ENCODE data around the gene PROSER1. TPM values are rescaled to one million over a fixed set of nuclear protein-coding genes. Genes with fewer than 3 reads are reported as not detected.
A peak's percentile ranks its signal among the peaks of the same experiment; 100 is the strongest.

Gene PROSER1
- total RNA-seq, 1 experiment from 2014 or later = 33.5 TPM

GRCh38 chr13:39035799-39036198 is 2.1 kb downstream of the PROSER1 start:
- H3K4me1 ChIP-seq (ENCODE audit: control insufficient read depth in 1 of 2, insufficient read depth in 2 of 2, low read length in 2 of 2) = peaks cover 0 to 26% of the 10 kb centered on the region in 2 experiments; a peak in 3 of 4 replicates
- ChIA-PET POLR2A (no interaction called here), RAD21 (ENCODE audit: low non-redundant PET in 1 of 2, low total read pairs in 2 of 2, uncharacterized antibody in 2 of 2, unreplicated experiment in 2 of 2) (no interaction called here), CTCF (no interaction called here)
- H3K4me2 ChIP-seq (ENCODE audit: low read length) = peak overlapping the region; percentile 99
- no TSS peak for BruUV-seq (replicated peaks)
- H3K9me2 ChIP-seq (ENCODE audit: insufficient read depth) = no peaks in the 10 kb centered on the region
- H3K79me2 ChIP-seq (ENCODE audit: insufficient read depth, low read length) = peaks cover 71% of the 10 kb centered on the region
- H4K20me1 ChIP-seq (ENCODE audit: insufficient read depth) = no peaks in the 10 kb centered on the region
- ATAC-seq (no peak), DNase-seq (ENCODE audit: low read depth, low spot score) (no peak)
- intact Hi-C loops (cut with micrococcal nuclease) = no loop called here
- H3K9me3 ChIP-seq (ENCODE audit: control insufficient read depth in 1 of 2, insufficient read depth in 1 of 2, low read depth in 1 of 2, low read length in 2 of 2) = no peaks in the 10 kb centered on the region
- no peaks in the 10 kb centered on the region for H3K36me3 ChIP-seq (ENCODE audit: control insufficient read depth in 1 of 2, insufficient read depth in 2 of 2, low read length in 2 of 2)
- no peak overlapping the region for H2AFZ ChIP-seq (ENCODE audit: low read depth, low read length, poor library complexity, severe bottlenecking)
- H3K4me3 ChIP-seq (replicated peaks in 1 of 2; ENCODE audit: low read depth in 1 of 2, low read length in 2 of 2) = peak overlapping the region in 1 of 2 experiments; percentile 89; a peak in 1 of 4 replicates
- no peak overlapping the region for H3K9ac ChIP-seq (ENCODE audit: low read length)
- no peak for TF ChIP-seq POLR2AphosphoS5 (IDR thresholded peaks at IDR 0.05; ENCODE audit: low read depth, low read length)
- TF ChIP-seq FOSL1 (IDR thresholded peaks at IDR 0.05; ENCODE audit: low read depth) = no peak
- TF ChIP-seq ZNF274 (IDR thresholded peaks at IDR 0.05; ENCODE audit: low read depth, low read length) = no peak
- no peak for TF ChIP-seq POLR2A (IDR thresholded peaks at IDR 0.05; ENCODE audit: borderline replicate concordance, extremely low read depth, insufficient read depth, insufficient read length)
- TF ChIP-seq ZFX (IDR thresholded peaks at IDR 0.05) = no peak
- no peak for TF ChIP-seq ELF1 (IDR thresholded peaks at IDR 0.05; ENCODE audit: borderline replicate concordance, low read depth)
- TF ChIP-seq SRF (IDR thresholded peaks at IDR 0.05; ENCODE audit: low read depth) = no peak
- TF ChIP-seq CTCF (IDR thresholded peaks at IDR 0.05 in 2 of 3, conservative IDR thresholded peaks at IDR 0.05 in 1 of 3; ENCODE audit: borderline replicate concordance in 1 of 3, insufficient read depth in 1 of 3, low read depth in 2 of 3, low read length in 2 of 3) = no peak
- TF ChIP-seq MAX (IDR thresholded peaks at IDR 0.05) = no peak
- TF ChIP-seq REST (IDR thresholded peaks at IDR 0.05; ENCODE audit: low read depth) = no peak
- TF ChIP-seq EZH2phosphoT487 (IDR thresholded peaks at IDR 0.05; ENCODE audit: borderline replicate concordance) = no peak
- no peak for TF ChIP-seq SP1 (IDR thresholded peaks at IDR 0.05; ENCODE audit: low read depth)
- TF ChIP-seq ATF3 (IDR thresholded peaks at IDR 0.05) = no peak
- TF ChIP-seq CBX3 (IDR thresholded peaks at IDR 0.05; ENCODE audit: low read depth) = no peak
- no peak for TF ChIP-seq EGR1 (IDR thresholded peaks at IDR 0.05; ENCODE audit: low read depth)
- TF ChIP-seq CEBPB (IDR thresholded peaks at IDR 0.05; ENCODE audit: low read depth) = no peak
- TF ChIP-seq RAD21 (IDR thresholded peaks at IDR 0.05; ENCODE audit: low read depth) = no peak
- no peak for TF ChIP-seq JUND (IDR thresholded peaks at IDR 0.05)
- TF ChIP-seq YY1 (IDR thresholded peaks at IDR 0.05; ENCODE audit: extremely low read depth, insufficient replicate concordance, low read depth, low read length) = no peak
- TF ChIP-seq EZH2 (IDR thresholded peaks at IDR 0.05) = no peak
- H3K27me3 ChIP-seq (ENCODE audit: insufficient read depth, low read length) = no peaks in the 10 kb centered on the region
- no peak overlapping the region for H3K27ac ChIP-seq (ENCODE audit: low read depth, low read length)
